OCI-LY3 (cell line): Measurements from ENCODE around the gene TRIM39.

ENCODE experiments used
- H2AFZ ChIP-seq: fragments of 200-600, 300-600 bp; shearing (Covaris generic); 2 replicates; pipeline ENCODE4 v1.6.0; 2014; ENCODE audit warnings: antibody characterized with exemption, low read depth, low read length
- H3K27ac ChIP-seq: fragments of 200-600, 300-600 bp; sonication (generic); 2 replicates; pipeline ENCODE4 v1.5.1; 2014; ENCODE audit warnings: mild to moderate bottlenecking, low read length, moderate library complexity, mixed read lengths
- H3K27me3 ChIP-seq: fragments of 200-600, 300-600 bp; sonication (generic); 2 replicates; pipeline ENCODE4 v1.6.1; 2014; ENCODE audit warnings: low read depth, low read length, mixed read lengths
- H3K36me3 ChIP-seq: fragments of 200-600, 300-600 bp; sonication (generic); replicated peaks from 2 replicates; pipeline ENCODE3; 2014; ENCODE audit warnings: low read depth, low read length, mixed read lengths
- H3K4me1 ChIP-seq: fragments of 300-600, 200-600 bp; sonication (generic); 2 replicates; pipeline ENCODE4 v1.6.1; 2014; ENCODE audit warnings: low read length, mixed read lengths
- H3K4me2 ChIP-seq: fragments of 200-600, 300-600 bp; sonication (generic); 2 replicates; pipeline ENCODE4 v1.6.1; 2014; ENCODE audit warnings: low read length, mixed read lengths
- H3K4me3 ChIP-seq: fragments of 300-600, 200-600 bp; sonication (generic); 2 replicates; pipeline ENCODE4 v1.5.1; 2014; ENCODE audit warnings: antibody characterized with exemption, mild to moderate bottlenecking, low read length, moderate library complexity
- H3K79me2 ChIP-seq: fragments of 300-600, 200-600 bp; shearing (Covaris generic); 2 replicates; pipeline ENCODE4 v1.6.1; 2014; ENCODE audit warnings: mild to moderate bottlenecking, low read length, mixed read lengths
- H3K9ac ChIP-seq: fragments of 300-600, 200-600 bp; shearing (Covaris generic); 2 replicates; pipeline ENCODE4 v1.6.0; 2014; ENCODE audit warnings: mild to moderate bottlenecking, low read length, moderate library complexity
- H3K9me3 ChIP-seq: fragments of 200-600, 300-600 bp; shearing (Covaris generic); 2 replicates; pipeline ENCODE4 v1.6.1; 2014; ENCODE audit warnings: low read length, mixed read lengths; ENCODE audit not compliant: insufficient read depth
- H4K20me1 ChIP-seq: fragments of 200-600, 300-600 bp; sonication (generic); 2 replicates; pipeline ENCODE4 v1.6.1; 2016; ENCODE audit warnings: low read length, mixed read lengths; ENCODE audit not compliant: insufficient read depth
- EZH2phosphoT487 ChIP-seq: fragments of 200-600 bp; shearing (Covaris generic); IDR thresholded peaks from 2 replicates; pipeline ENCODE4 v1.6.1; 2018; ENCODE audit warnings: antibody characterized with exemption, mixed run types, low read depth
- TF ChIP-seq, protein P1 (sequence below): fragments of 200-600, 300-600 bp; sonication (generic); IDR thresholded peaks from 2 replicates; pipeline ENCODE4 v1.5.1; 2014; ENCODE audit warnings: antibody characterized with exemption, low read length, low read depth

The TRIM39 gene

DNA sequence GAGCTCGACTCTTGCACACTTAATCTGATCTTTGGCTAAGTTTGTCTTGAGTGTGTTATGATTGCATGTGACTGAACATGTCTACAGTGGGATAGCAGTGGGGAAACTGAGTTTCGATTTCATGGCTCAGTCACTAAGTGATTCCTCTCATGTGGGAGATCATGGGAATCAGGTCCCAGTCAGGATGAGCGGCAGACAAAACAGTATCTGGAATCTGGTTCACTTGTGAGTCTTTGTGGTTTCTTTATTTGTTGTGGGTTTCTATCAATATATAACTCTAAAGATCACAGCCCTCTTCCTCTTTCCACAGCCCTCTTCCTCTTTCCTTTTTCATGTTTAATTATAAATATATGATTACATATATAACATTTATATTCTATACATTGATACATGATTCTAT, 22.2 kb downstream of the TRIM39 start:
- Histone ChIP-seq H3K4me3 (no peak overlapping the region), H4K20me1 (no peaks in the 10 kb centered on the region), H3K9ac (no peak overlapping the region), H3K9me3 (no peaks in the 10 kb centered on the region), H3K27me3 (no peaks in the 10 kb centered on the region), H3K36me3 (peaks cover 11% of the 10 kb centered on the region), H3K4me2 (peak overlapping the region; percentile 57), H3K27ac (no peak overlapping the region), H3K4me1 (peaks cover 20% of the 10 kb centered on the region), H2AFZ (no peak overlapping the region), H3K79me2 (no peaks in the 10 kb centered on the region)
- no peak for TF ChIP-seq EZH2phosphoT487
- TF ChIP-seq, protein P1, sequence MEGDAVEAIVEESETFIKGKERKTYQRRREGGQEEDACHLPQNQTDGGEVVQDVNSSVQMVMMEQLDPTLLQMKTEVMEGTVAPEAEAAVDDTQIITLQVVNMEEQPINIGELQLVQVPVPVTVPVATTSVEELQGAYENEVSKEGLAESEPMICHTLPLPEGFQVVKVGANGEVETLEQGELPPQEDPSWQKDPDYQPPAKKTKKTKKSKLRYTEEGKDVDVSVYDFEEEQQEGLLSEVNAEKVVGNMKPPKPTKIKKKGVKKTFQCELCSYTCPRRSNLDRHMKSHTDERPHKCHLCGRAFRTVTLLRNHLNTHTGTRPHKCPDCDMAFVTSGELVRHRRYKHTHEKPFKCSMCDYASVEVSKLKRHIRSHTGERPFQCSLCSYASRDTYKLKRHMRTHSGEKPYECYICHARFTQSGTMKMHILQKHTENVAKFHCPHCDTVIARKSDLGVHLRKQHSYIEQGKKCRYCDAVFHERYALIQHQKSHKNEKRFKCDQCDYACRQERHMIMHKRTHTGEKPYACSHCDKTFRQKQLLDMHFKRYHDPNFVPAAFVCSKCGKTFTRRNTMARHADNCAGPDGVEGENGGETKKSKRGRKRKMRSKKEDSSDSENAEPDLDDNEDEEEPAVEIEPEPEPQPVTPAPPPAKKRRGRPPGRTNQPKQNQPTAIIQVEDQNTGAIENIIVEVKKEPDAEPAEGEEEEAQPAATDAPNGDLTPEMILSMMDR: no peak

DNA sequence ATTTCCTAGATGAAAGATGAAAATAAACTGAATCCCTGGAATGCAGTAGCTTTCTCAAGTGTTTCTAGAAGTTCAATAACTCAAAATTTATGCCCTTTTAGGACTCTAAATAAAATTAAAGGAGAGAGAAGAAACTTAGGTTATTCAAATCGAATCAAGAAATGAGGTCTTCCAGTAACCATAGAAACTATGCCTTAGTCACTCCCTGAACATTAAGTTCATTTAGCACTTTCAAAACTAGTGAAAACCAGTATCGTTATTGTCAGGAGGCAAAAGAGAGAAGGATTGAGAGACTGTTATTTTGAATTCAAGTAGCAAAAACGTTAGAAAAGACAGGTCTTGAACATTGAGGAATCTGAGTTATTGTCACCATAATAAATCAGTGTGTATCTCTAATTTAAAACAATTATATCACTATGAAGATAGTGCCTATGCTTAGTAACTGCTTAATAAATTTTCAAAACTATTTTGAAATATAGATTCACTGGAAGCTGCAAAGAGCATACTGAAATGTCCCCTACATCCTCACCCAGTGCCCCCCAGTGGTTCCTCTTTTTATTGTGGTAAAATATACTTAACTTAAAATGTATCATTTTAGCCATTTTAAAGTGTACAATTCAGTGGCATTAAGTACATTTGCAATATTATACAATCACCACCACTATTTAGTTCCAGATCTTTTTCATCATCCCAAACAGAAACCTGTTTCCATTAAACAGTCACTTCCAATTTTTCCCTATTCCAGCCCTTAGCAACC, 22.9 kb downstream of the TRIM39 start:
- Histone ChIP-seq H3K27me3 (peaks cover 2% of the 10 kb centered on the region; the same call in 1 of the 2 replicates), H3K79me2 (no peaks in the 10 kb centered on the region), H3K9me3 (no peaks in the 10 kb centered on the region), H3K9ac (no peak overlapping the region), H3K4me2 (peak overlapping the region; percentile 27), H4K20me1 (no peaks in the 10 kb centered on the region), H3K4me1 (peaks cover 20% of the 10 kb centered on the region), H3K27ac (no peak overlapping the region), H3K36me3 (peaks cover 11% of the 10 kb centered on the region), H2AFZ (no peak overlapping the region), H3K4me3 (no peak overlapping the region)
- TF ChIP-seq, protein P1: peak; percentile 29; the same call in 1 of the 2 replicates
- TF ChIP-seq EZH2phosphoT487: no peak

DNA sequence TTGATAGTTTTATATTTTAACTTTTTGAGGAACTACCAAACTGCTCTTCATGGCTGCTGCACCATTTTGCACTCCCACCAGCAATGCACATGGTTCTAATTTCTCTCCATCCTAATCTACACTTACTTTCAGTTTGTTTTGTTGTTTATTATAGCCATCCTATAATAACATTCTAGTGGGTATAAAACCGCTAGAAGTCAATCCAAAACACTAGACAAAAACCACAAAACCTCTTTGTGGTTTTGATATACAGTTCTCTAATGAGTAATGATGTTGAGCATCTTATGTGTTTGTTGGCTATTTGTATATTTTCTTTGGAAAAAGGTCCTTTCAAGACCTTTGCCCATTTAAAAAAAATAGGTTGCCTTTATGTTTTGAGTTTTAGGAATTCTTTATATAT, 23.8 kb downstream of the TRIM39 start:
- Histone ChIP-seq H3K4me2 (no peak overlapping the region), H3K4me3 (no peak overlapping the region), H2AFZ (no peak overlapping the region), H3K9ac (no peak overlapping the region), H3K79me2 (no peaks in the 10 kb centered on the region), H3K9me3 (no peaks in the 10 kb centered on the region), H3K36me3 (peaks cover 11% of the 10 kb centered on the region), H3K27me3 (peaks cover 4% of the 10 kb centered on the region; the same call in 1 of the 2 replicates), H4K20me1 (no peaks in the 10 kb centered on the region), H3K27ac (no peak overlapping the region), H3K4me1 (peaks cover 20% of the 10 kb centered on the region)
- TF ChIP-seq, protein P1: no peak
- no peak for TF ChIP-seq EZH2phosphoT487

DNA sequence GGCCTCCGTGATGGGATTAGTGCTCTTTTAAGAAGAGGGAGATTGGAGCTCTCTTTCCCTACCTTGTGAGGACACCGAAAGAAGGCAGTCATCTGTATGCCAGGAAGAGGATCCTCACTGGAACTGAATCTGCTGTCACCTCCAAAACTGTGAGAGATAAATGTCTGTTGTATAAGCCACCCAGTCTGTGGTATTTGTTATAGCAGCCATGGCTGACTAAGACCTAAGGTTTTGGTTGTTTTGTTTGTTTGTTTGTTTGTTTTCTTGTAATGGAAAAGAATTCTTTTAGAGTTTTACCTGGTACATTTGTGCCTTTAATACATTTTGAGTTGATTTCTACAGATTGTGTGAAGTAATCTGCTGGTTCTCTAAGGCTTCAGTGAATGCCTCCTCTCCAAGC, 25.8 kb downstream of the TRIM39 start:
- Histone ChIP-seq H3K79me2 (no peaks in the 10 kb centered on the region), H3K9ac (no peak overlapping the region), H3K36me3 (peaks cover under 1% of the 10 kb centered on the region), H3K4me1 (peaks cover 16% of the 10 kb centered on the region), H3K9me3 (no peaks in the 10 kb centered on the region), H3K27ac (no peak overlapping the region), H3K27me3 (peaks cover 4% of the 10 kb centered on the region; the same call in 1 of the 2 replicates), H4K20me1 (no peaks in the 10 kb centered on the region), H2AFZ (no peak overlapping the region), H3K4me3 (no peak overlapping the region), H3K4me2 (no peak overlapping the region)
- TF ChIP-seq, protein P1: no peak
- TF ChIP-seq EZH2phosphoT487: no peak
